ENCODE measurements around the gene MAN2B2. TPM values are rescaled to one million over a fixed set of nuclear protein-coding genes. Genes with fewer than 3 reads are reported as not detected.
"Not testable (repeated sequence)": the region's sequence is repeated elsewhere in the genome, so short reads cannot be mapped to it uniquely, and the experiment has no call there.

MAN2B2 gene
- total RNA-seq, 1 donor from 2014 or later: 5.2 TPM

GRCh38 chr4:6643141-6643847 is 68.3 kb downstream of the MAN2B2 start:
- no peak for DNase-seq

GRCh38 chr4:6644792-6645530 is 70.0 kb downstream of the MAN2B2 start:
- DNase-seq: no peak

DNA sequence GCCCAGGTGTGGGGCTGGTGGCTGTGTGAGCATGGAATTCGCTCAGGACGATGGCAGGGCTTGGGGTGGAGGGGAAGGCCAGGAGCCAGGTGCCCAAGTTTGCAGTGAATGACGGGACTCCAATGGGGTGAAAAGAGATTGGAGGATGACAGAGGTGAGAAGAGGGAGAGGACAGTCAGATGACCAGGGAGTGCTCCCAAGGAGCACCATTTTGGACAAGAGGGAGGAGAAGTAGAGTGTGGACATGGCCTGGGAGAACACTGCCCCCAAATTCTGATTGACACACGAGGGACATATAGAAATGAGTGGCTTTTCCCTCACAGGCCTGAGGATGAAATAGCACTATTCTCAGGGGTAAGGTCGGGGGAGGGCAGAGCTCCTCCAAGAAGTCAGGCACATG is 72.2 kb downstream of the MAN2B2 start:
- DNase-seq: no peak

DNA sequence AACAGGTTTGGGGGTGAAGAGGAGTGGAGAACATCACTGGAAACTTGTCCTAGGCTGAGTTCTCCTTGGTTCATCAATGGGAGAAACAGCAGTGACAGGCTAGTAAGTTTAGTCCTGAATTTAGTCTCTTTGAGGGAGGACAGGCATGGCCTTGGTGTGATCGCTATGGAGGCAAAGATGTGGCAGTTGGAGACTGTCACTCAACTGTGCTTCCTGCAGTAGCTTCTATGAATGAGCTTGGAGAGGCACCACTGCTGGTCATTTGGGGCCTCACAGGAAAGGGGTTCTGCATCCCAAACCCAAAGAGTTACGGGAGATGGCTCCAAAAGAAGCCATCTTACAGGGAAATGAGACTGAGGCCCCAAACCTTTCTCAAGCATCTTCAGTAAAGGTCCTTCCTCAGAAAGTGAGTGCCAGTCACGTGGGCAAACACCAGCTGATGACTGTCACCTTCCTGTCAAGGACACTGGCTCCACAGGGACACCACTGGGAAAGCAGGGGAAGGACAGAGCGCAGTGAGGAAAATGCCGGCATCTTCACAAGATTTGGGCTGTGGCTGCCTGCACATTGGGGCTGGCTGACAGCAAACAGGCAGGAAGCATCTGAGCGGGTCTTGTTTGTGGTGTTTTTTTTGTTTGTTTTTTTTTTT is 72.7 kb downstream of the MAN2B2 start:
- DNase-seq: no peak

GRCh38 chr4:6649216-6649615 is 74.2 kb downstream of the MAN2B2 start:
- DNase-seq: no peak

GRCh38 chr4:6654211-6654610 is 79.2 kb downstream of the MAN2B2 start:
- not testable (repeated sequence) for DNase-seq

DNA sequence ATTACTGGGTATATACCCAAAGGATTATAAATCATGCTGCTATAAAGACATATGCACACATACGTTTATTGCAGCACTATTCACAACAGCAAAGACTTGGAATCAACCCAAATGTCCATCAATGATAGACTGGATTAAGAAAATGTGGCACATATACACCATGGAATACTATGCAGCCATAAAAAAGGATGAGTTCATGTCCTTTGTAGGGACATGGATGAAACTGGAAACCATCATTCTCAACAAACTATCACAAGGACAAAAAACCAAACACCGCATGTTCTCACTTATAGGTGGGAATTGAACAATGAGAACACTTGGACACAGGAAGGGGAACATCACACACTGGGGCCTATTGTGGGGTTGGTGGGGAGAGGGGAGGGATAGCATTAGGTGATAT is 80.3 kb downstream of the MAN2B2 start:
- not testable (repeated sequence) for DNase-seq

DNA sequence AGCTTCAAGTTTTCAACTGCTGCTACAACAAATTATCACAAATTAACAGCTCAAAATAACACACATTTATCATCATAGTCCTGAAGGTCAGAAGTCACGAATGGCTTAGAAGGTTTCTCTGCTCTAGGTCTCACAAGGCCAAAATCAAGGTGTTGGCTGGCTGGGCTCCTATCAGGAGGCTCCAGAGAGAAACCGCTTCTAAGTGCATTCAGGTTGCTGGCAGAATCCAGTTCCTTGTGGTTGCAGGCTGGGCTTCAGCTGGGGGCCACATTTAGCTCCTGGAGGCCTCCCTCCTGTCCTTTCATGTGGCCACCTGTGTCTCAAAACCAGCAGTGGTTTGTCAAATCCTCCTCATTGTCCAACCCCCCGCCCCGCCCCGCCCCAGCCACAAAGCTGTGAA is 80.9 kb downstream of the MAN2B2 start:
- no peak for DNase-seq

DNA sequence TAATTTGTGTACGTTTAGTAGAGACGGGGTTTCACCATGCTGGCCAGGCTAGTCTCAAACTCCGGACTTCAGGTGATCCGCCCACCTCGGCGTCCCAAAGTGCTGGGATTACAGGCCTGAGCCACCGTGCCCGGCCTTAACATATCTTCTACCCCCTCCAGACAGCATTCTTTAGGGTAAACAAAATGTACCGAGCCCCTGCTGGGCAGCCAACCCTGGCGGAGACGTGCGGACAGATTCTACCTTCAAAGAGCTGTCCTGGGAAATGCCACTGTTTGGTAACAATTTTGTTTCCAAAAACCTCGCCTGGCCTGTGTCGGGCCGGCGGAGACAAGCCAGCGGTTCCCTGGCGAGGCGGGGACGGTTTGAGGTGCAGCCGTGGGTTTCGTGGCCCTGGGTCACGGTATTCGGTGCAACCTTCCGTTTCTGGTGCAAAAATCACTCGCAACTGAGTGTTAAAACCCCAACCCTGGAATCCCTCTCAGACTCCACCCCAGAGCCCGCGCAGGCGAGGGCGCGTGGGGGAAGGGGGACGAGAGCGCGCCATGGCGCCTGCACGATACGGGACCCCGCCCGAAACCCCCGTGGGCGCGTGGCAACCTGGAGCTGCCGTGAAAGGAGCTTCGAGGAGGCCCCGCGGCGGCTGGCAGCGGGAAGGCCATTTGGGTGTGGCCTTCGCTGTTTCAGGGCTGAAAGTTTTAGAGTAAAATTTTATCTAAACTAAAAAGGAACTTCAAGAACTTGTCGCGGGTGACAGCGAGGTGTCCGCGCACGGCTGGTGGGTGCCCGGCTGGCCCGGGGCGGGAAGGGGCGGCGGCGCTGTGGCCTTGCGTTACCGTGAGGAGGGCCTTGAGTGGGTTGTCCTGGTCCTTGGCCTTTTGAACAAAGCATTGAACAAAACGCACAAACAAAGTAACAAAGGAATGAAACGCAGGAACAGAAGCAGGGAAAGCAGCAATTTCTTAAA is 82.5 kb downstream of the MAN2B2 start:
- DNase-seq: no peak

- DNase-seq: no peak
Observed at GRCh38 chr4:6658209-6658595, 83.2 kb downstream of the MAN2B2 start.

GRCh38 chr4:6658597-6659075 is 83.6 kb downstream of the MAN2B2 start:
- DNase-seq: no peak

GRCh38 chr4:6659897-6660296 is 84.9 kb downstream of the MAN2B2 start:
- no peak for DNase-seq

DNA sequence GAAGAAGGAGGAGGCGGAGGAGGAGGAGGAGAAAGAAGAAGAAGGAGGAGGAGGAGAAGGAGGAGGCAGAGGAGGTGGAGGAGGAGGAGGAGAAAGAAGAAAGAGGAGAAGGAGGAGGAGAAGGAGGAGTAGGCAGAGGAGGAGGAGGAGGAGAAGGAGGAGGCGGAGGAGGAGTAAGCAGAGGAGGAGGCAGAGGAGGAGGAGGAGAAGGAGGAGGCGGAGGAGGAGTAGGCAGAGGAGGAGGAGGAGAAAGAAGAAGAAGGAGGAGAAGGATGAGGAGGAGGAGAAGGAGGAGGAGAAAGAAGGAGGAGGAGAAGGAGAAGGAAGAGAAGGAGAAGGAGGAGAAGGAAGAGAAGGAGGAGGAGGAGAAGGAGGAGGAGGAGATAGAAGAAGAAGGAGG is 85.4 kb downstream of the MAN2B2 start:
- DNase-seq: no peak

GRCh38 chr4:6662591-6662990 is 87.6 kb downstream of the MAN2B2 start:
- DNase-seq: no peak

- no peak for DNase-seq
Observed at GRCh38 chr4:6663596-6664393, 88.8 kb downstream of the MAN2B2 start.

GRCh38 chr4:6665320-6665654 is 90.3 kb downstream of the MAN2B2 start:
- no peak for DNase-seq

DNA sequence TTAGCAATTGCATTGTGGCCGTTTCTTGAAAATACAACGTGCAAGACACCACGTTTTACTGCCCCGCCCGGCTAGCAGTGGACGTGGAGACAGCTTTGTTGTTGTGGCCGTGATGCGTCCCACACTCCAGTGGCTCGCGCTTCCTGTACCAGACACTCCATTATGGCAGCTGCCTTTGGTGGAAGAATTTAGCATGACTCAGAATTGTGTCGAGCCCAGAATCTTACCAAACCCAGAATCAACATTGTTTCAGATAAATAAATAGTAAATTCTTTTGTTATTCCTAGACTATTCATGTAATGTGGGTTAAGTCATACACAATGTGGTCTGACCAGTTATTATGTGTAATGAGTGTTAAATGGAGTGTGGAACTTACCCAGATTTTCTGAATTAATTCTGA is 93.4 kb downstream of the MAN2B2 start:
- DNase-seq: no peak

- DNase-seq: no peak
Observed at GRCh38 chr4:6671648-6672047, 96.7 kb downstream of the MAN2B2 start.

GRCh38 chr4:6672131-6672530 is 97.1 kb downstream of the MAN2B2 start:
- no peak for DNase-seq

DNA sequence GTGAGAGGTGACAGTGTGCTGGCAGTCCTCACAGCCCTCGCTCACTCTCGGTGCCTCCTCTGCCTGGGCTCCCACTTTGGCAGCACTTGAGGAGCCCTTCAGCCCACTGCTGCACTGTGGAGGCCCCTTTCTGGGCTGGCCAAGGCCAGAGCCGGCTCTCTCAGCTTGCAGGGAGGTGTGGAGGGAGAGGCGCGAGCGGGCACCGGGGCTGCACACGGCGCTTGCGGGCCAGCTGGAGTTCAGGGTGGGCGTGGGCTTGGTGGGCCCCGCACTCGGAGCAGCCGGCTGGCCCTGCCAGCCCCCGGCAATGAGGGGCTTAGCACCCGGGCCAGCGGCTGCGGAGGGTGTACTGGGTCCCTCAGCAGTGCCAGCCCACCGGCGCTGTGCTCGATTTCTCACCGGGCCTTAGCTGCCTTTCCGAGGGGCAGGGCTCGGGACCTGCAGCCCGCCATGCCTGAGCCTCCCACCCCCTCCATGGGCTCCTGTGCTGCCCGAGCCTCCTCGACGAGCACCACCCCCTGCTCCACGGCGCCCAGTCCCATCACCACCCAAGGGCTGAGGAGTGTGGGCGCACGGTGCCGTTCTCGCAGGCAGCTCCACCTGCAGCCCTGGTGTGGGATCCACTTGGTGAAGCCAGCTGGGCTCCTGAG is 97.7 kb downstream of the MAN2B2 start:
- not testable (repeated sequence) for DNase-seq
